Loucy (cell line): ENCODE data around the gene SART1.

Experiments used
- CTCF ChIP-seq: fragments of 200-600 bp; sonication (generic); conservative IDR thresholded peaks from 2 replicates; pipeline ENCODE4 v1.5.1; 2014; ENCODE audit warnings: mild to moderate bottlenecking, antibody characterized with exemption, low read length
- EZH2phosphoT487 ChIP-seq: fragments of 200-600 bp; IDR thresholded peaks from 2 replicates; pipeline ENCODE4 v1.6.1; 2018; ENCODE audit warnings: antibody characterized with exemption, mild to moderate bottlenecking, moderate library complexity, borderline replicate concordance

GRCh38 chr11:65928667-65929066 lies 32.9 kb upstream of the SART1 start:
- TF ChIP-seq CTCF, result no peak
- TF ChIP-seq EZH2phosphoT487, result no peak
